ENCODE data around the gene SCCPDH. TPM values are rescaled to one million over a fixed set of nuclear protein-coding genes. Genes with fewer than 3 reads are reported as not detected.
A peak's percentile ranks its signal among the peaks of the same experiment; 100 is the strongest.

The SCCPDH gene
- total RNA-seq, 1 donor from 2014 or later: 31.4 TPM

- no peak for DNase-seq (ENCODE audit: extremely low read depth, low read depth, low spot score)
These were observed 58.1 kb downstream of the SCCPDH start for GRCh38 chr1:246782120-246782900.

GRCh38 chr1:246784621-246785493 is 60.6 kb downstream of the SCCPDH start:
- peak; percentile 52 for DNase-seq (ENCODE audit: extremely low read depth, low read depth, low spot score)

GRCh38 chr1:246785494-246786111 is 61.4 kb downstream of the SCCPDH start:
- DNase-seq (ENCODE audit: extremely low read depth, low read depth, low spot score): no peak

- no peak for DNase-seq (ENCODE audit: extremely low read depth, low read depth, low spot score)
These were observed 62.5 kb downstream of the SCCPDH start for GRCh38 chr1:246786606-246787238.

GRCh38 chr1:246787781-246788513 is 63.7 kb downstream of the SCCPDH start:
- no peak for DNase-seq (ENCODE audit: extremely low read depth, low read depth, low spot score)

GRCh38 chr1:246788895-246789338 is 64.7 kb downstream of the SCCPDH start:
- no peak for DNase-seq (ENCODE audit: extremely low read depth, low read depth, low spot score)

- no peak for DNase-seq (ENCODE audit: extremely low read depth, low read depth, low spot score)
These were observed 65.5 kb downstream of the SCCPDH start for GRCh38 chr1:246789454-246790339.

- DNase-seq (ENCODE audit: extremely low read depth, low read depth, low spot score): no peak
These were observed 66.2 kb downstream of the SCCPDH start for GRCh38 chr1:246790364-246790763.

GRCh38 chr1:246790833-246791232 is 66.6 kb downstream of the SCCPDH start:
- DNase-seq (ENCODE audit: extremely low read depth, low read depth, low spot score): no peak

- no peak for DNase-seq (ENCODE audit: extremely low read depth, low read depth, low spot score)
These were observed 67.2 kb downstream of the SCCPDH start for GRCh38 chr1:246791303-246791918.

GRCh38 chr1:246792603-246793002 is 68.4 kb downstream of the SCCPDH start:
- no peak for DNase-seq (ENCODE audit: extremely low read depth, low read depth, low spot score)

GRCh38 chr1:246793356-246793896 is 69.2 kb downstream of the SCCPDH start:
- no peak for DNase-seq (ENCODE audit: extremely low read depth, low read depth, low spot score)

- no peak for DNase-seq (ENCODE audit: extremely low read depth, low read depth, low spot score)
These were observed 70.0 kb downstream of the SCCPDH start for GRCh38 chr1:246794048-246794827.

GRCh38 chr1:246794828-246795671 is 70.8 kb downstream of the SCCPDH start:
- DNase-seq (ENCODE audit: extremely low read depth, low read depth, low spot score): no peak

GRCh38 chr1:246795906-246796694 is 71.9 kb downstream of the SCCPDH start:
- DNase-seq (ENCODE audit: extremely low read depth, low read depth, low spot score): no peak

- DNase-seq (ENCODE audit: extremely low read depth, low read depth, low spot score): no peak
These were observed 72.9 kb downstream of the SCCPDH start for GRCh38 chr1:246797157-246797556.
